GM12878 (cell line): ENCODE measurements around the gene NAT9. TPM values are rescaled to one million over a fixed set of nuclear protein-coding genes. Genes with fewer than 3 reads are reported as not detected.

ENCODE experiments used
- ATAC-seq: fragments of 200-7000 bp; cut with Tn5 transposase; 3 replicates; pipeline ENCODE4 v1.9.1; 2020; ENCODE audit warnings: mild to moderate bottlenecking, moderate library complexity
- BruUV-seq: library from RNA; stranded (reverse); fragments of 400-500 nt; replicated peaks from 2 replicates; lab custom pipeline; 2021; lab: Mats Ljungman, UMichigan
- CTCF ChIA-PET: fragments of 300-600 bp; sonication (Branson Sonifier 250); formaldehyde crosslinking; extraction: SDS; loops from one replicate; lab custom pipeline; 2021; ENCODE audit warnings: inconsistent platforms; lab: Yijun Ruan, JAX
- POLR2A ChIA-PET: fragments of 350-600 bp; formaldehyde crosslinking; extraction: SDS; loops from one replicate; lab custom pipeline; 2021; ENCODE audit warnings: inconsistent platforms; lab: Charles Lee
- RAD21 ChIA-PET: fragments of 300-600 bp; sonication (Branson Sonifier 250); formaldehyde crosslinking; loops from one replicate; lab custom pipeline; 2023; ENCODE audit warnings: antibody characterized with exemption; ENCODE audit not compliant: unreplicated experiment; lab: Charles Lee
- SMC1A ChIA-PET: fragments of 300-600 bp; sonication (Branson Sonifier 250); formaldehyde crosslinking; loops from one replicate; lab custom pipeline; 2023; ENCODE audit not compliant: unreplicated experiment, uncharacterized antibody; lab: Charles Lee
- DNase-seq: peaks from one replicate; pipeline ENCODE4 v3.0.0-alpha.2; 2011; ENCODE audit warnings: low read depth, low spot score
- FAIRE-seq: peaks from 3 replicates; lab custom pipeline; 2011; peaks lifted over from hg19 to GRCh38; lab: Jason Lieb, UNC
- H2AFZ ChIP-seq: 2 replicates; pipeline ENCODE4 v1.6.0; 2011; ENCODE audit warnings: low read depth, low read length, control low read depth; ENCODE audit not compliant: control insufficient read depth
- H3K27ac ChIP-seq: 2 replicates; pipeline ENCODE4 v1.5.1; 2011; ENCODE audit warnings: control low read depth; ENCODE audit not compliant: control insufficient read depth, insufficient read depth
- H3K27me3 ChIP-seq, 2 experiments: replicated peaks in 1 of 2; 2 replicates each; pipeline versions ENCODE4 v1.6.0 to v1.6.1; 2011; ENCODE audit warnings: low read length in 1 of 2; ENCODE audit not compliant: control insufficient read depth in 2 of 2, insufficient read depth in 2 of 2
- H3K36me3 ChIP-seq, 2 experiments: 2 replicates each; pipeline ENCODE4 v1.5.1; 2011; ENCODE audit warnings: low read length in 1 of 2; ENCODE audit not compliant: control insufficient read depth in 2 of 2, insufficient read depth in 2 of 2
- H3K4me1 ChIP-seq: 2 replicates; pipeline ENCODE4 v1.6.1; 2011; ENCODE audit warnings: mild to moderate bottlenecking, low read length, moderate library complexity, mixed read lengths; ENCODE audit not compliant: control insufficient read depth, insufficient read depth
- H3K4me2 ChIP-seq: 2 replicates; pipeline ENCODE4 v1.6.0; 2011; ENCODE audit warnings: control low read depth; ENCODE audit not compliant: control insufficient read depth, insufficient read depth
- H3K4me3 ChIP-seq: fragments of 200-600 bp; sonication (generic); 2 replicates; pipeline ENCODE4 v1.5.1; 2016
- H3K79me2 ChIP-seq: 2 replicates; pipeline ENCODE4 v1.6.0; 2011; ENCODE audit warnings: low read length; ENCODE audit not compliant: control insufficient read depth, insufficient read depth
- H3K9ac ChIP-seq: 2 replicates; pipeline ENCODE4 v1.8.0; 2011; ENCODE audit warnings: low read length, control low read depth, mixed read lengths; ENCODE audit not compliant: control insufficient read depth, insufficient read depth
- H3K9me3 ChIP-seq: replicated peaks from 3 replicates; pipeline ENCODE4 v1.5.1; 2011; ENCODE audit warnings: mild to moderate bottlenecking, low read length; ENCODE audit not compliant: control insufficient read depth, insufficient read depth
- H4K20me1 ChIP-seq: 2 replicates; pipeline ENCODE4 v1.6.0; 2011; ENCODE audit not compliant: control insufficient read depth, insufficient read depth
- BACH1 ChIP-seq: fragments of 450-650 bp; IDR thresholded peaks from 2 replicates; pipeline ENCODE4 v1.6.1; 2017; ENCODE audit warnings: mild to moderate bottlenecking, borderline replicate concordance
- BHLHE40 ChIP-seq, 2 experiments: fragments of 450-650 bp in 1 of 2; IDR thresholded peaks; 2 replicates each; pipeline ENCODE4 v1.6.1; 2011 to 2017; ENCODE audit warnings: low read depth in 2 of 2, borderline replicate concordance in 1 of 2, improper control_type of control experiment in 1 of 2, low read length in 1 of 2, mild to moderate bottlenecking in 1 of 2
- CHD1 ChIP-seq: IDR thresholded peaks from 2 replicates; pipeline ENCODE4 v1.6.1; 2012; ENCODE audit warnings: low read depth, low read length, improper control_type of control experiment
- ESRRA ChIP-seq: IDR thresholded peaks from 2 replicates; pipeline ENCODE4 v1.6.1; 2012; ENCODE audit warnings: mild to moderate bottlenecking, low read length, improper control_type of control experiment
- FOXM1 ChIP-seq: IDR thresholded peaks from 2 replicates; pipeline ENCODE4 v1.6.1; 2012; ENCODE audit warnings: low read depth, mild to moderate bottlenecking, inconsistent platforms, low read length, moderate library complexity
- JUND ChIP-seq: IDR thresholded peaks from 2 replicates; pipeline ENCODE4 v1.6.1; 2012; ENCODE audit warnings: low read depth, mild to moderate bottlenecking, low read length, improper control_type of control experiment, moderate library complexity
- NFXL1 ChIP-seq: fragments of 450-650 bp; IDR thresholded peaks from 2 replicates; pipeline ENCODE4 v1.6.1; 2017; ENCODE audit warnings: antibody characterized with exemption, mild to moderate bottlenecking, borderline replicate concordance
- NFYA ChIP-seq: IDR thresholded peaks from 2 replicates; pipeline ENCODE4 v1.6.1; 2011; ENCODE audit warnings: low read depth, mild to moderate bottlenecking, low read length, improper control_type of control experiment, borderline replicate concordance
- PML ChIP-seq: IDR thresholded peaks from 2 replicates; pipeline ENCODE4 v1.6.1; 2012; ENCODE audit warnings: low read length, inconsistent platforms
- RUNX3 ChIP-seq: IDR thresholded peaks from 2 replicates; pipeline ENCODE4 v1.6.1; 2012; ENCODE audit warnings: low read length, inconsistent platforms
- SMAD5 ChIP-seq: IDR thresholded peaks from 2 replicates; pipeline ENCODE4 v1.6.1; 2016; ENCODE audit warnings: antibody characterized with exemption, low read depth
- ZSCAN29 ChIP-seq: fragments of 450-650 bp; IDR thresholded peaks from 2 replicates; pipeline ENCODE4 v1.6.1; 2017; ENCODE audit warnings: mild to moderate bottlenecking, moderate library complexity
- WGBS: methylation state at CpG from one replicate; pipeline ENCODE4 v1.1.6; 2016; ENCODE audit warnings: low lambda C conversion rate; ENCODE audit not compliant: insufficient replicate concordance, insufficient coverage; ENCODE audit errors: missing lambda C conversion rate; 5-methylcytosine and 5-hydroxymethylcytosine counted together
- in situ Hi-C: fragments of 300-500 bp; cut with MboI; formaldehyde crosslinking; loops from 9 replicates; pipeline ENCODE4 v1.14.3; 2018; ENCODE audit warnings: mixed read lengths
- intact Hi-C: fragments of 100-400 bp; cut with micrococcal nuclease; formaldehyde crosslinking; loops from one replicate; pipeline ENCODE4 v1.14.2; 2022; ENCODE audit not compliant: unreplicated experiment
- polyA plus RNA-seq, 11 experiments: library from polyadenylated mRNA; depleted of rRNA in 4 of 11; unstranded in 6 of 11; stranded (reverse) in 5 of 11; fragments of >200 nt; fragmentation: Nextera tagmentation in 4 of 11; fragmentation: Illumina TruSeq in 1 of 11; extraction: Ambion mirVana in 4 of 11; extraction: Trizol in 1 of 11; gene quantifications; 1 replicate in 1 of 11; 2 replicates in 10 of 11; pipeline versions ENCODE4 v1.2.1 to v1.2.3, GENCODE V29; 2011 to 2016; ENCODE audit warnings: inconsistent platforms in 2 of 11, missing spikeins in 2 of 11, low read depth in 1 of 11
- total RNA-seq, 4 experiments: library from RNA; depleted of rRNA in 3 of 4; stranded (reverse); fragments of >200 nt in 3 of 4; fragmentation: Illumina TruSeq in 1 of 4; extraction: Trizol in 1 of 4; gene quantifications; 2 replicates each; pipeline versions ENCODE4 v1.2.1 to v1.2.3, GENCODE V29; 2013 to 2021
- TF ChIP-seq, protein P1 (sequence below): fragments of 450-650 bp; formaldehyde crosslinking; IDR thresholded peaks from 2 replicates; pipeline ENCODE4 v1.4.0; 2022; ENCODE audit warnings: mild to moderate bottlenecking, moderate library complexity
- TF ChIP-seq, protein P2 (sequence below): fragments of 450-650 bp; IDR thresholded peaks from 2 replicates; pipeline ENCODE4 v1.6.1; 2017; ENCODE audit warnings: low read depth, mild to moderate bottlenecking, moderate library complexity

Gene NAT9
- total and polyA plus RNA-seq, 10 of the 15 experiments (the other 5 are each of a cell fraction or from before 2014, with no cell fraction given) = 3.5 to 45.3 (median 27.3) TPM

DNA sequence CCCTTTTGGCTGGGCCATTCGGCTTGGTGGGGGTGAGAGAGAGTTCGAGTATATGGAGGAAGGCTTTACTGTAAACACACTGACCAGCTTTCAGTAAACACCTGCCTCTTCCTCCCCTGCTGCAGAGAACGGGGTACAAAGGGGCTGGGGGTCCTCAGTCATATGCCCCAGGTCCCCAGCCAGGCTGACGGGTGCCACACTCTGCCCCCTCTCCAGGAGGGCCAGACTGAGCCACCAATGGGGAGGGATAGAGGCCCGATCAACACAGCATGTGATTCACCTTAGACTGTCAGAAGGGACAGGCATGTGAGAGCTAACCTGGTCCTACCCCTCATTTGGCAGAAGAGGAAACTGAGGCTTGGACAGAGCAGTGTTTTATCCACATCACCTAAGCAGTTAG, 14.7 kb downstream of the NAT9 start:
- no peaks in the 10 kb centered on the region for H3K9me3 ChIP-seq
- intact Hi-C loops = no loop called here
- H2AFZ ChIP-seq = no peak overlapping the region
- no peak overlapping the region for H3K4me3 ChIP-seq
- ATAC-seq (no peak), FAIRE-seq (no peak)
- H3K9ac ChIP-seq = no peak overlapping the region
- in situ Hi-C loops = no loop called here
- H3K27me3 ChIP-seq = no peaks in the 10 kb centered on the region
- H3K4me2 ChIP-seq = no peak overlapping the region
- TF ChIP-seq, protein P1, sequence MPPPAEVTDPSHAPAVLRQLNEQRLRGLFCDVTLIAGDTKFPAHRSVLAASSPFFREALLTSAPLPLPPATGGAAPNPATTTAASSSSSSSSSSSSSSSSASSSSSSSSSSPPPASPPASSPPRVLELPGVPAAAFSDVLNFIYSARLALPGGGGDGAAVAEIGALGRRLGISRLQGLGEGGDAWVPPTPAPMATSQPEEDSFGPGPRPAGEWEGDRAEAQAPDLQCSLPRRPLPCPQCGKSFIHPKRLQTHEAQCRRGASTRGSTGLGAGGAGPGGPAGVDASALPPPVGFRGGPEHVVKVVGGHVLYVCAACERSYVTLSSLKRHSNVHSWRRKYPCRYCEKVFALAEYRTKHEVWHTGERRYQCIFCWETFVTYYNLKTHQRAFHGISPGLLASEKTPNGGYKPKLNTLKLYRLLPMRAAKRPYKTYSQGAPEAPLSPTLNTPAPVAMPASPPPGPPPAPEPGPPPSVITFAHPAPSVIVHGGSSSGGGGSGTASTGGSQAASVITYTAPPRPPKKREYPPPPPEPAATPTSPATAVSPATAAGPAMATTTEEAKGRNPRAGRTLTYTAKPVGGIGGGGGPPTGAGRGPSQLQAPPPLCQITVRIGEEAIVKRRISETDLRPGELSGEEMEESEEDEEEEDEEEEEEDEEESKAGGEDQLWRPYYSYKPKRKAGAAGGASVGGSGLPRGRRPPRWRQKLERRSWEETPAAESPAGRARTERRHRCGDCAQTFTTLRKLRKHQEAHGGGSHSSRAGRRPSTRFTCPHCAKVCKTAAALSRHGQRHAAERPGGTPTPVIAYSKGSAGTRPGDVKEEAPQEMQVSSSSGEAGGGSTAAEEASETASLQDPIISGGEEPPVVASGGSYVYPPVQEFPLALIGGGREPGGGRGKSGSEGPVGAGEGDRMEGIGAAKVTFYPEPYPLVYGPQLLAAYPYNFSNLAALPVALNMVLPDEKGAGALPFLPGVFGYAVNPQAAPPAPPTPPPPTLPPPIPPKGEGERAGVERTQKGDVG (CRISPR knock-in tag) = no peak
- TF ChIP-seq SMAD5 = no peak
- TF ChIP-seq RUNX3 = no peak
- TF ChIP-seq PML = no peak
- TF ChIP-seq BHLHE40 (IDR thresholded peaks at IDR 0.05; ENCODE audit: borderline replicate concordance in 1 of 2, low read depth in 2 of 2, low read length in 1 of 2) = no peak
- no peak for TF ChIP-seq NFXL1
- no peak for TF ChIP-seq ESRRA
- no peak for TF ChIP-seq NFYA
- TF ChIP-seq JUND = no peak
- TF ChIP-seq, protein P2, sequence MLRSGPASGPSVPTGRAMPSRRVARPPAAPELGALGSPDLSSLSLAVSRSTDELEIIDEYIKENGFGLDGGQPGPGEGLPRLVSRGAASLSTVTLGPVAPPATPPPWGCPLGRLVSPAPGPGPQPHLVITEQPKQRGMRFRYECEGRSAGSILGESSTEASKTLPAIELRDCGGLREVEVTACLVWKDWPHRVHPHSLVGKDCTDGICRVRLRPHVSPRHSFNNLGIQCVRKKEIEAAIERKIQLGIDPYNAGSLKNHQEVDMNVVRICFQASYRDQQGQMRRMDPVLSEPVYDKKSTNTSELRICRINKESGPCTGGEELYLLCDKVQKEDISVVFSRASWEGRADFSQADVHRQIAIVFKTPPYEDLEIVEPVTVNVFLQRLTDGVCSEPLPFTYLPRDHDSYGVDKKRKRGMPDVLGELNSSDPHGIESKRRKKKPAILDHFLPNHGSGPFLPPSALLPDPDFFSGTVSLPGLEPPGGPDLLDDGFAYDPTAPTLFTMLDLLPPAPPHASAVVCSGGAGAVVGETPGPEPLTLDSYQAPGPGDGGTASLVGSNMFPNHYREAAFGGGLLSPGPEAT = no peak
- no peak for TF ChIP-seq FOXM1
- no peak for TF ChIP-seq ZSCAN29
- no peak for TF ChIP-seq BACH1
- TF ChIP-seq CHD1 = no peak
- TF ChIP-seq, all 136 proteins: peak for 0
- H3K27ac ChIP-seq = no peak overlapping the region
- ChIA-PET SMC1A (no interaction called here), RAD21 (no interaction called here), CTCF (interaction anchor here (1.3 to 5.2 kb wide), 3 partner anchors 9 to 24 kb away, joined by 5 to 20 read pairs (median 20); partner anchors contain the start of gene RAB37), POLR2A (no interaction called here)
- H3K79me2 ChIP-seq = peaks cover 8% of the 10 kb centered on the region
- BruUV-seq = no TSS peak
- peaks cover 21% of the 10 kb centered on the region for H3K4me1 ChIP-seq
- WGBS = 52% methylated on average over 5 of the region's 5 CpGs
- no peak for DNase-seq
- peaks cover 0 to 2% of the 10 kb centered on the region in 2 experiments; a peak in 2 of 4 replicates for H3K36me3 ChIP-seq
- H4K20me1 ChIP-seq = no peaks in the 10 kb centered on the region
